HG02588 (cell line): ENCODE results near the gene S100A4.
"Not testable (repeated sequence)": the region's sequence is repeated elsewhere in the genome, so short reads cannot be mapped to it uniquely, and the experiment has no call there.

Source experiments
- ATAC-seq: cut with Tn5 transposase; IDR thresholded peaks from one replicate; pipeline ENCODE4 v1.9.1; 2021; ENCODE audit warnings: mild to moderate bottlenecking, moderate library complexity; ENCODE audit not compliant: unreplicated experiment

The S100A4 gene

GRCh38 chr1:153568367-153569099, 22.9 kb upstream of the S100A4 start:
- ATAC-seq = no peak

DNA sequence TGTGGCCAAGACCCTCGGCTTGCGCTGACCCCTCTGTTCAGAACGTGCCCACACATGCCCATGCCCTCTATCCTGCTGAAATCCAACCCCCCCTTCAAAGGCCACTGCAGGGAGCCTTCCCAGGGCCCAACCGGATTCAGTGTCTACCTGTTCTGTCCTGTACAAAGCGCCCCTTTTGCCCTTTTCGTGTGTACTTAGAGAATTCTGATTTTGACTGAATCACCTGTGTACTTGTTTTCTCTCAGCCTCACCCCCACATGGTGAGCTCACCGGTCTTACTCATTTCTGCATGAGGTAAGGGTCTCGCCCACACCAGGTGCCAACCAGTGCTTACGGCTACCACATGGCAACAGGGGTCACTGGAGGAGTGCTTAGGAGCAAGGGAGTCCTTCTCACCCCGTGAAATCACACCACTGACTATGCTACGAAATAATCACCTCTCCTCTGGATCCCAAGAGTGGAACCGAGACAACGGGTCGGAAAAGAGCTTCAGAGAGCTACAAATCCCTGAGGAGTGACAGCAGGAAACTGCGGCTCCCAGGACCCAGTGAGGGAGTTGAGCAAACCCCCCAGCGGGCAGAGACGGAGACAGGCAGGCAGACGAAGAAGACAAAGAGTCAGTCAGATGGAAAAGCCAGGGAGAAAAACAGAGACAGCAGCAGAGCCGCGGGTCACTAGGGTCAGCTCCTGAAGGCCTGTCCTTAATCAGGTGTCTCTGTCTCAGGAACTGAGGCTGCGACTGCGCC, 22.2 kb upstream of the S100A4 start:
- no peak for ATAC-seq

- no peak for ATAC-seq
Observed at GRCh38 chr1:153566414-153567371, 21.1 kb upstream of the S100A4 start.

DNA sequence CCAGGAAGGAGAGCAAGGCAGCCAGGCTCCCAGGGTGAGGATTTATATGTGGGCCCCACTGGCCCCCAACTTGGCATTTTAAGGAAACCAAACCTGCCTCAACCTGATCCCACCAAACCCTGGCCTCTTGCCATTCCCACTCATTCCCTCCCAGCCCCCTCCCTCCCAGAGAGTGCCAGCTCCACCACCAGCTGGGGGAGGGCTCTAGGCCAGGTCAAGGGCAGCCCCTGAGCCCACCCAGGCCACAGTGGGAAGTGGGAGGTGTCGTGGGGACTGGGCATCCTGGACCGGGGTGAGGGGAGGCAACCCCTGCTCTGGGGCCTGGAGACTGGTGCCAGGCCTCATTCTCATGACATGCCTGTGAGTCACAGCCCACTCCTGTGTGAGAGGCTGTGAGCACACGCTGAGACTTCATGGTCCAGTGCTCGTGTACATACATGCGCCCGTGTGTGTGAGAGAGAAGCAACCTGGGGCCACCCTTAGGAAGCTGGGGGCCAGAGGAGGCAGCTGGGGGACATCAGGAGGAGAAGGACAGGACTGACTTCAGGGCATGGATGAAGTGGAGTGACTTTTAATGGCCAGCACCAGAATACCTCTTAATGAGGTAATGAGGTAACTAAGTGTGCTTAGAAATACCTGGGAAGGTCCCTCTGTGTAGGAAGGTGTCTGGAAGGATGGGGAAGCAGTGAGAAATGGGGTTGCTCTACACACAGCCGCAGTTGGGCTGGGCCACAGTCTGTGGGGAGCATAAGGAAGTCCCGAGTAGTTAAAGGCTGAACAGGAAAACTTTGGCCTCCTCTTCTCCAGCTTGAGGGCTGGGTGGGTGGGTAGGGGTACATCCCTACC, 20.1 kb upstream of the S100A4 start, which contains the start of gene S100A2:
Gene S100A2, minus strand, starts transcription at position 316 of the 846 bp plus-strand sequence. CDS start 1,967 bp downstream, outside the sequence.
- no peak for ATAC-seq

DNA sequence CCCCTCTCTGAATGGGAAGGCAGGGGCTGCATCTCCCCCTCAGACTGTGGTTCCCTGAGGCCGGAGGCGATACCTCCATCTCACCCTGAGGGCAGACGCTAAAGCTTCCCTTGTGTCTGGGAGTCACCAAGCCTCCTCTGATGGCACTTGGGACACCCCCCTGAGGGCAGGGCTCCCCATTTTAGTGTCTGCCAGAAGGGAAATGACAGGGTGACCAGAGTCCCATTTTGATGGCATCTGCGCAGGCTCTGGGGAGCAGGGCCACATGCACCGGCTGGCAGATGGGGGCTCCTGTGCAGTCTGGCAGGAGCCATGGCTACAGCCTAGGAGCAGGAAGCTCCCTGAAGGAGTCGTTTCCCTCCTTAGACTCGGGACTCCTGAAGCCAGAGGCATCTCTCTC, 18.4 kb upstream of the S100A4 start:
- no peak for ATAC-seq

DNA sequence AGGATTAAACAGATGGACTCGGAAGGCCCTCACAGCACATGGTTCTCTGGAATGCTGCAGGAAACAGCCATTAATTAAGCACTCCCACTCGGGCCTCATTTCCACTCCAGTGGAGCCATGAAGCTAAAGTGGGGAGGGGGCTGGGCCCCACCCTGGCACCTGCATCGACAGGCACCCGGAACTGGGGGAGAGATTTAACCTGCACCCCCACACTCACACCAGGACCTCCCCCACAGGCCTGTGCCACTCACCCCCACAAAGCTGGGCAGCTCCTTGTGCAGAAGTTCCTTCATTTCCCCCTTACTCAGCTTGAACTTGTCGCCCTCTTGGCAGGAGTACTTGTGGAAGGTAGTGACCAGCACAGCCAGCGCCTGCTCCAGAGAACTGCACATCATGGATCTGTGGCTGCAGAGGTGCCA, 17.9 kb upstream of the S100A4 start:
- ATAC-seq = no peak

- ATAC-seq = not testable (repeated sequence)
Observed at GRCh38 chr1:153562021-153562420, 16.4 kb upstream of the S100A4 start.

DNA sequence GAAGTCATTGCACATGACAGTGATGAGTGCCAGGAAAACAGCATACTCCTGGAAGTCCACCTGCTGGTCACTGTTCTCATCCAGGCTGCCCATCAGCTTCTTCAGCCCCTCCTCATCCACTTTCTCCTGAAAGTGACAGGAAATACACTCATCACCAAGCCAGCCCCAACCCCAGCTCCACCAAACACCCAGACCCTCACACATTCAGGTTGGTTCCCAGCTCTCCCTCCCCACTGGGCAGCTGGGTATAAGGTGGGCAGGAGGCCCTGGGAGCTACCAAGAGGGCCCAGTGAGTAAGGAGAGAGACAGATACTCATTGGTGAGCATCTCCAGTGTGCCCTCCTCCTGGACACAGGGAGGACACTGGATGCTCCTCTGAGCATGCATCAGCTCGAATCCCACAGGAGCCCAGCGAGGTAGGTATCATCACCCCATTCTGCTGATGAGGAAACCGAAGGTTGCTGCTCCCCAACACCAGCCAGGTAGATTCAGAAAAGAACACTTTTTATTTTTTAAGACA, 15.9 kb upstream of the S100A4 start:
- ATAC-seq = no peak

DNA sequence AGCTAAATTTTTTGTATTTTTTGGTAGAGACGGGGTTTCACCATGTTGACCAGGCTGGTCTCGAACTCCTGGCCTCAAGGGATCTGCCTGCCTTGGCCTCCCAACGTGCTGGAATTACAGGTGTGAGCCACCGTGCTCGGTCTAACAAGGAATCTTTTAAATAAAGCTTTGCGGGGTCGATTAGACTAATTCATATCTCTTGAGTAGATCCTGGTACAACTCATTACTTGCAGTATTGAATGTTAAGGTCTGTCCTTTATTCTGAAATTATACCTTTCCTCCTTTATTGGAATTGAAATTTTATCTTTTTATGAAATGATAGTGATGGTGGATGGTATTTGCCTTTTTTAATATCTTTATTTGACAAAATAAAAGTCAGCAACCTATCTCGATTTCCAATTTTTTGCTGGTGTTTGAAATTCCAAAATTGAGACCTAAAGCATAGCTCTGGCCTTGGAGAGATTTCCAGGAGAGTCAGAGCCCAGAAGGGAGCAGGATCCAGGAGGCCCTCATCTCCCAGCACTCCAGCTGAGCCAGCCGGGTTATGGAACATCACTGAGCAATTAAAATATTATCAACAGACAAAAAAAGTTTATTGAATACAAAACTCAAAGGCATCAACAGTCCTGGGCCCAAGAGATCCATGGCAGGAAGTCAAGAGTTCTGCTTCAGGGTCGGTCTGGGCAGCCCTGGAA, 15.3 kb upstream of the S100A4 start:
- no peak for ATAC-seq

DNA sequence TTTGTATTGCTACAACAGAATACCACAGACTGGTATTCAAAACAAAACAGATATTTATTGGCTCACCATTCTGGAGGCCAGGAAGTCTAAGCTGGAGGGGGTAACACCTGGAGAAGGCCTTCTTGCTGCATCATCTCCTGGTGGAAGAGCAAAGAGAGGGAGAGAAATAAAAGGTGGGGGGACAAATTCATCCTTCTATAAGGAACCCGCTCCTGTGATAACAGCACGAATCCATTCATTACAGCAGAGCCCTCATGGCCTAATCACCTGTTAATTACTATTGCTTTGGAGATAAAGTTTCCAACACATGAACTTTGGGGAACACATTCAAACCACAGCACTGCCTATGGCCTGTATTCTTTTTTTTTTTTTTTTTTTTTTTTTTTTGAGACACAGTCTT, 14.6 kb upstream of the S100A4 start:
- ATAC-seq = no peak

DNA sequence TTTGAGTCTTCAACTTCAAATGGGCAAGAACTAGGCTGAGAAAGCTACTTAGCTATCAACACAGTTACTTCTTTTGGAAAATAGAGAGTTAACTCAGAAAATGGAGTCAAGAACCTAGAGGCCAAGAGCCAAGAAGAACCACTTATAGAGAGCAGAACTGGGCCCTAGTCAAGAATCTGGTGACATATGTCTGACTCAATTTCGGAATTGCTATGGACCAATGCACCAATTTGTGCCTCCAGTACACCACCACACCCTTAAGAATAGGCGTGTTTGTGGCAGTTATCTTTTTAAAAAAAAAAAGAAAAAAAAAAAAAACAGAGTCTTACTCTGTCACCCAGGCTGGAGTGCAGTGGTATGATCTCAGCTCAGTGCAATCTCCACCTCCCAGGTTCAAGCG, 12.3 kb upstream of the S100A4 start:
- no peak for ATAC-seq

GRCh38 chr1:153556348-153556747, 10.7 kb upstream of the S100A4 start:
- ATAC-seq = no peak

- no peak for ATAC-seq
Observed at GRCh38 chr1:153553830-153554541, 8.4 kb upstream of the S100A4 start.

DNA sequence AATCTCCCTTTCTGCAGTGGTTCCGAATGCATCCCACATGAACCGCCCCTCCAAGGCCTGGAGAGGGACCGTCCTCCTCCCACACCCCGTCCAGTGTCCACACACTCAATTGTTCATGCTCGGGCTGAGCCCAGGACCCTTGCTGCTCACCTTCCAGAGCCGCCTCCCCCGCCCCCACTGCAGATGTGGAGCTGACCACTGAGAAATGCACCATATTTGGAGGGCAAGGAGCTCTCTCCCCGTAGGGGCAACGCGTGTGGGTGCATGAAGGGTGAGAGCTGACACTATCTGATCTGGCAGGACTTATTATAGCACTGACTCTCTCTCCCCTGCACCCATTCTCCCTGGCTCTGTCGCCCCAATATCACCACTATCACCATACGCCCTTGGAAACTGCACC, 7.5 kb upstream of the S100A4 start:
- no peak for ATAC-seq

DNA sequence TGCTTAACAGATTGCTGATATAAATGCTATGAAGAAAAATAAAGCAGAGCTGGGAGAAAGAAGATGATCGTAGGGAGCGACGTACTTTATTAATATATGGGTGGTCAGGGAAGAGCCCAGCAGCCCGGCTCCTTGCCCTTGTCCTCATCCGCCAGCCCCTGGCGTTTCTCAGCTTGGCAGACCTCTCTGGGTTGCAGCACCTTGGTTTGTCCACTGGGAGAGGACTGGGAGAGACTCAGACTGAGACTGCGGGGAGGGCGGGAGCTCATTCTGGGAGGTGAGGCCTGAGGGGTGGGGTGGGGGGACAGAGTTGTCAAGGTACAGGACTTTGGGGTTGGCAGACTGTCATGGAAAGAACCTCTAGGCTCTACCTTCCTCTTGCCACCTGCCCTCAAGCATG, 6.7 kb upstream of the S100A4 start:
- no peak for ATAC-seq

GRCh38 chr1:153550827-153551500, 5.4 kb upstream of the S100A4 start:
- ATAC-seq = no peak

DNA sequence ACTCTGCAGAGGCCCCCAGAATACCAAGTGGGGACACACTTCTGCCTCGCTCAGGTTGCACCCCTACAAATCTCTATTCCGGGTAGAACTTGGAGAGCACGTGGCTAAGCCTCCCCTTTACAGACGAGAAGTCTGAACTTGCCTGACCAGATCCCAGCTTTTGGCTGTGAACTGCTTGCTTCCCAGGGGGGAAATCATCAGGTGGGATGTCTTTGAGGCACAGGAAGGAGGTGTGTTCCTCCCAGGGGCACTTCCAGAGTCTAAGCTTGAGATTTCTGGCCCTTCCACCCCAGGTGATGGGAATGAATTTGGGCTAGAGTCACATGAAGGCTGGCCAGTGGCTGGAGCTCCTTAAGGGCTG, 4.8 kb upstream of the S100A4 start:
- ATAC-seq = no peak

GRCh38 chr1:153549741-153550397, 4.3 kb upstream of the S100A4 start:
- no peak for ATAC-seq
